NCI-H1417 (cell line): ENCODE data around the gene OBP2A.
"Not testable (repeated sequence)": the region's sequence is repeated elsewhere in the genome, so short reads cannot be mapped to it uniquely, and the experiment has no call there.

ENCODE experiments used
- DNase-seq, 3 experiments: peaks; one replicate each; lab custom pipeline; 2025; lab: John Stamatoyannopoulos, UW

Gene OBP2A

GRCh38 chr9:135526730-135527571 is 19.0 kb upstream of the OBP2A start:
- DNase-seq: no peak

GRCh38 chr9:135528842-135529435 is 17.0 kb upstream of the OBP2A start:
- DNase-seq: not testable (repeated sequence)

- no peak for DNase-seq
Observed at GRCh38 chr9:135530146-135530545, 15.8 kb upstream of the OBP2A start.

- DNase-seq: no peak
Observed at GRCh38 chr9:135531096-135531495, 14.8 kb upstream of the OBP2A start.

- DNase-seq: no peak
Observed at GRCh38 chr9:135533113-135533512, 12.8 kb upstream of the OBP2A start.

GRCh38 chr9:135533674-135534073 is 12.3 kb upstream of the OBP2A start:
- no peak for DNase-seq

- not testable (repeated sequence) for DNase-seq
Observed at GRCh38 chr9:135534192-135534711, 11.7 kb upstream of the OBP2A start.

- DNase-seq: not testable (repeated sequence)
Observed at GRCh38 chr9:135534826-135535225, 11.1 kb upstream of the OBP2A start.

- DNase-seq: not testable (repeated sequence)
Observed at GRCh38 chr9:135535631-135536030, 10.3 kb upstream of the OBP2A start.

- DNase-seq: no peak
Observed at GRCh38 chr9:135536216-135536615, 9.7 kb upstream of the OBP2A start.

GRCh38 chr9:135543262-135543894 is 2.5 kb upstream of the OBP2A start:
- DNase-seq: not testable (repeated sequence)

- no peak for DNase-seq
Observed at GRCh38 chr9:135544981-135545635, 818 bp upstream of the OBP2A start.

GRCh38 chr9:135546792-135547617 is 1.1 kb downstream of the OBP2A start:
- not testable (repeated sequence) for DNase-seq

GRCh38 chr9:135547756-135548736 is 2.1 kb downstream of the OBP2A start:
- DNase-seq: no peak

- DNase-seq: not testable (repeated sequence)
Observed at GRCh38 chr9:135549478-135550343, 3.8 kb downstream of the OBP2A start.

- no peak for DNase-seq
Observed at GRCh38 chr9:135550344-135550918, 4.5 kb downstream of the OBP2A start.

GRCh38 chr9:135551031-135551430 is 5.1 kb downstream of the OBP2A start:
- DNase-seq: no peak

GRCh38 chr9:135551456-135551855 is 5.5 kb downstream of the OBP2A start:
- DNase-seq: no peak
